K562 (cell line): Measurements from ENCODE around the gene CHAF1A. TPM values are rescaled to one million over a fixed set of nuclear protein-coding genes. Genes with fewer than 3 reads are reported as not detected.

Experiments used
- CC2D1A ChIP-seq: fragments of 450-650 bp; IDR thresholded peaks from 2 replicates; pipeline ENCODE4 v1.6.1; 2017; ENCODE audit warnings: mild to moderate bottlenecking
- HDAC2 ChIP-seq: fragments of 450-650 bp; IDR thresholded peaks from 2 replicates; pipeline ENCODE4 v1.6.1; 2016; ENCODE audit warnings: mild to moderate bottlenecking
- LCOR ChIP-seq: sonication (generic); formaldehyde crosslinking; IDR thresholded peaks from 2 replicates; pipeline ENCODE4 v1.8.0; 2022; ENCODE audit warnings: mild to moderate bottlenecking, missing genetic modification reagents
- MEIS2 ChIP-seq: fragments of 450-650 bp; IDR thresholded peaks from 2 replicates; pipeline ENCODE4 v1.6.1; 2014; ENCODE audit warnings: mild to moderate bottlenecking; ENCODE audit not compliant: partially characterized antibody
- NR3C1 ChIP-seq: sonication (generic); formaldehyde crosslinking; IDR thresholded peaks from 2 replicates; pipeline ENCODE4 v1.8.1; 2022; ENCODE audit warnings: missing genetic modification reagents
- PHB2 ChIP-seq: fragments of 450-650 bp; IDR thresholded peaks from 2 replicates; pipeline ENCODE4 v1.6.1; 2017; ENCODE audit warnings: low read depth
- PTTG1 ChIP-seq: fragments of 450-650 bp; IDR thresholded peaks from 2 replicates; pipeline ENCODE4 v1.6.1; 2016; ENCODE audit warnings: low read depth, mild to moderate bottlenecking, missing genetic modification characterization, missing compliant biosample characterization
- SMAD1 ChIP-seq: fragments of 150-350 bp; IDR thresholded peaks from 2 replicates; pipeline ENCODE4 v1.6.1; 2014; ENCODE audit warnings: low read length, low read depth; ENCODE audit not compliant: partially characterized antibody
- SREBF2 ChIP-seq: sonication (generic); formaldehyde crosslinking; IDR thresholded peaks from 2 replicates; pipeline ENCODE4 v1.4.0; 2020; ENCODE audit warnings: mild to moderate bottlenecking, missing genetic modification reagents
- SRSF1 ChIP-seq: fragments of 200-400 bp; formaldehyde crosslinking; IDR thresholded peaks from 2 replicates; pipeline ENCODE4 v1.6.1; 2017; ENCODE audit warnings: mild to moderate bottlenecking, low read depth, low read length, moderate library complexity
- TARDBP ChIP-seq: fragments of 450-650 bp; IDR thresholded peaks from 2 replicates; pipeline ENCODE4 v1.6.1; 2016
- TRIM28 ChIP-seq: fragments of 450-650 bp; IDR thresholded peaks from 2 replicates; pipeline ENCODE4 v1.6.1; 2017
- ZFP30 ChIP-seq: fragments of 250-450 bp; sonication (Bioruptor Pico); IDR thresholded peaks from 2 replicates; pipeline ENCODE4 v1.8.0; 2022; ENCODE audit warnings: moderate library complexity, mild to moderate bottlenecking, inconsistent platforms, borderline replicate concordance
- ZFP36 ChIP-seq: fragments of 150-350 bp; IDR thresholded peaks from 2 replicates; pipeline ENCODE4 v1.6.1; 2018; ENCODE audit warnings: low read length, low read depth; ENCODE audit not compliant: partially characterized antibody
- ZNF217 ChIP-seq: sonication (generic); formaldehyde crosslinking; IDR thresholded peaks from 2 replicates; pipeline ENCODE4 v1.8.0; 2022; ENCODE audit warnings: mild to moderate bottlenecking, missing genetic modification reagents
- ZNF408 ChIP-seq: fragments of 250-450 bp; sonication (Bioruptor Pico); IDR thresholded peaks from 2 replicates; pipeline ENCODE4 v1.4.0; 2020; ENCODE audit warnings: low read depth, mild to moderate bottlenecking, moderate library complexity
- ZNF551 ChIP-seq: fragments of 250-450 bp; sonication (Bioruptor Pico); IDR thresholded peaks from 2 replicates; pipeline ENCODE4 v1.5.0; 2021; ENCODE audit warnings: mild to moderate bottlenecking, moderate library complexity
- polyA plus RNA-seq, 8 experiments: library from polyadenylated mRNA; depleted of rRNA in 4 of 8; stranded (reverse) in 5 of 8; unstranded in 3 of 8; fragments of >200 nt; fragmentation: Nextera tagmentation in 2 of 8; fragmentation: Illumina TruSeq in 1 of 8; extraction: Ambion mirVana in 2 of 8; extraction: Trizol in 1 of 8; gene quantifications; 2 replicates each; pipeline versions ENCODE4 v1.2.1 to v1.2.3, GENCODE V29; 2011 to 2014; ENCODE audit warnings: inconsistent platforms in 1 of 8, missing spikeins in 1 of 8
- total RNA-seq, 7 experiments: library from RNA; depleted of rRNA in 6 of 7; stranded (reverse); fragments of >200 nt in 6 of 7; fragmentation: Illumina TruSeq in 2 of 7; extraction: Trizol in 2 of 7; gene quantifications; 2 replicates each; pipeline versions ENCODE4 v1.2.1 to v1.2.3, GENCODE V29; 2011 to 2021; ENCODE audit warnings: low replicate concordance in 1 of 7
- TF ChIP-seq, protein P1 (sequence below): fragments of 250-450 bp; sonication (Bioruptor Pico); IDR thresholded peaks from 2 replicates; pipeline ENCODE4 v1.5.0; 2020; ENCODE audit warnings: mild to moderate bottlenecking, borderline replicate concordance
- TF ChIP-seq, protein P2 (sequence below): IDR thresholded peaks from 2 replicates; pipeline ENCODE4 v1.6.1; 2011; ENCODE audit warnings: borderline replicate concordance, low read depth, mild to moderate bottlenecking, moderate library complexity, low read length; ENCODE audit not compliant: insufficient read depth, poor library complexity, severe bottlenecking
- TF ChIP-seq, protein P3 (sequence below): fragments of 450-650 bp; IDR thresholded peaks from 2 replicates; pipeline ENCODE4 v1.6.1; 2017; ENCODE audit warnings: antibody characterized with exemption
- TF ChIP-seq, protein P4 (sequence below): fragments of 250-450 bp; sonication (Bioruptor Pico); IDR thresholded peaks from 2 replicates; pipeline ENCODE4 v1.4.0; 2020; ENCODE audit warnings: borderline replicate concordance

CHAF1A gene
- total and polyA plus RNA-seq, 9 of the 15 experiments (the other 6 are each of a cell fraction or from before 2014, with no cell fraction given) = 1.6 to 86.9 (median 45.2) TPM

DNA sequence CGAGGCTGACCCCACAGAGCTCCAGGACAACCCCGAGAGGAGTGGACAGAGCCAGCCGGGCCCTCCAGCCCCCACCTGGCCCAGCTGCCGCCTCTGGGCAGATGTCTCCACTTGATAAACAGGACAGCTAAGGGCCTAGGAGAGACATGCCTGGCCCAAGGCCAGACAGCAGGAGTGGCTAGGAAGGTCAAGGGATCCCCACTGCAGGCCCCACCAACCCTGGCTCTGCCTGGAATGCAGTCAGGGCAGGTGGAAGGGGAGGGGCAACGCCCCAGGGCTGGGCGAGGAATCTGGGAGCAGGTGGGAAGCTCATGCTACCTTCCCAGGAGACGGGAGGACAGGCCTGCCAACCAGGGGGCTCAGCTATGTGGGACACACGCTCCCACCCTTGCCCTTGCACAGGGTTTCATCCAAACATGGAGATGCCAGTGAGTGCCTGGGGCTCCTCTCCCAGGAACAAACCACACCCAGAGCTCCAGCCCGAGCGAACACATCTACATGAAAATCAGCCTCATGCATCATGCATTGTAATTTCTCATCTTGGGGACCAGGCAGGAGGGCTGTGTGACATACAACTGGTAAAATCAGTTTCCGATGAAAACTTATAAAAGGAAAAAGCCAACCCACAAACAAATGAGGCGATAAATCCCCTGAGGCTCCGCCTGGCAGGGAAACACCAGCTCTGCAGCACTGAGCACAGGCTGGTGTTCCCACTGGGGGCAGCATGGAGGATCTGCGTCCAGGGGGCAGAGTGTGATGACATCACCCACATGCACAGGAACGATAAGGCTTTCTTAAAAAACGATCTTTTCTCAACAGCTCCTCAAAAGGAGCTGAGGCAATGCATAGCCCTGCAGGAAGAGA is 27.0 kb upstream of the CHAF1A start (continued):
- TF ChIP-seq ZFP30 (no peak), HDAC2 (peak; percentile 47; the same call in 1 of the 2 replicates), NR3C1 (CRISPR knock-in tag) (no peak), ZFP36 (peak; percentile 7), SMAD1 (peak; percentile 33), MEIS2 (peak; percentile 58), PTTG1 (no peak), ZNF217 (CRISPR knock-in tag) (no peak), SREBF2 (CRISPR knock-in tag) (no peak), CC2D1A (peak; percentile 62; the same call in 1 of the 2 replicates), TRIM28 (no peak), LCOR (CRISPR knock-in tag) (peak; percentile 77; the same call in 1 of the 2 replicates), PHB2 (peak; percentile 58; the same call in 1 of the 2 replicates), ZNF408 (no peak), ZNF551 (CRISPR knock-in tag) (no peak), SRSF1 (no peak), TARDBP (no peak; the same call in 1 of the 2 replicates)
- TF ChIP-seq, protein P1, sequence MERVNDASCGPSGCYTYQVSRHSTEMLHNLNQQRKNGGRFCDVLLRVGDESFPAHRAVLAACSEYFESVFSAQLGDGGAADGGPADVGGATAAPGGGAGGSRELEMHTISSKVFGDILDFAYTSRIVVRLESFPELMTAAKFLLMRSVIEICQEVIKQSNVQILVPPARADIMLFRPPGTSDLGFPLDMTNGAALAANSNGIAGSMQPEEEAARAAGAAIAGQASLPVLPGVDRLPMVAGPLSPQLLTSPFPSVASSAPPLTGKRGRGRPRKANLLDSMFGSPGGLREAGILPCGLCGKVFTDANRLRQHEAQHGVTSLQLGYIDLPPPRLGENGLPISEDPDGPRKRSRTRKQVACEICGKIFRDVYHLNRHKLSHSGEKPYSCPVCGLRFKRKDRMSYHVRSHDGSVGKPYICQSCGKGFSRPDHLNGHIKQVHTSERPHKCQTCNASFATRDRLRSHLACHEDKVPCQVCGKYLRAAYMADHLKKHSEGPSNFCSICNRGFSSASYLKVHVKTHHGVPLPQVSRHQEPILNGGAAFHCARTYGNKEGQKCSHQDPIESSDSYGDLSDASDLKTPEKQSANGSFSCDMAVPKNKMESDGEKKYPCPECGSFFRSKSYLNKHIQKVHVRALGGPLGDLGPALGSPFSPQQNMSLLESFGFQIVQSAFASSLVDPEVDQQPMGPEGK (CRISPR knock-in tag) = no peak
- TF ChIP-seq, protein P2, sequence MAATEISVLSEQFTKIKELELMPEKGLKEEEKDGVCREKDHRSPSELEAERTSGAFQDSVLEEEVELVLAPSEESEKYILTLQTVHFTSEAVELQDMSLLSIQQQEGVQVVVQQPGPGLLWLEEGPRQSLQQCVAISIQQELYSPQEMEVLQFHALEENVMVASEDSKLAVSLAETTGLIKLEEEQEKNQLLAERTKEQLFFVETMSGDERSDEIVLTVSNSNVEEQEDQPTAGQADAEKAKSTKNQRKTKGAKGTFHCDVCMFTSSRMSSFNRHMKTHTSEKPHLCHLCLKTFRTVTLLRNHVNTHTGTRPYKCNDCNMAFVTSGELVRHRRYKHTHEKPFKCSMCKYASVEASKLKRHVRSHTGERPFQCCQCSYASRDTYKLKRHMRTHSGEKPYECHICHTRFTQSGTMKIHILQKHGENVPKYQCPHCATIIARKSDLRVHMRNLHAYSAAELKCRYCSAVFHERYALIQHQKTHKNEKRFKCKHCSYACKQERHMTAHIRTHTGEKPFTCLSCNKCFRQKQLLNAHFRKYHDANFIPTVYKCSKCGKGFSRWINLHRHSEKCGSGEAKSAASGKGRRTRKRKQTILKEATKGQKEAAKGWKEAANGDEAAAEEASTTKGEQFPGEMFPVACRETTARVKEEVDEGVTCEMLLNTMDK = peak; percentile 17
- TF ChIP-seq, protein P3, sequence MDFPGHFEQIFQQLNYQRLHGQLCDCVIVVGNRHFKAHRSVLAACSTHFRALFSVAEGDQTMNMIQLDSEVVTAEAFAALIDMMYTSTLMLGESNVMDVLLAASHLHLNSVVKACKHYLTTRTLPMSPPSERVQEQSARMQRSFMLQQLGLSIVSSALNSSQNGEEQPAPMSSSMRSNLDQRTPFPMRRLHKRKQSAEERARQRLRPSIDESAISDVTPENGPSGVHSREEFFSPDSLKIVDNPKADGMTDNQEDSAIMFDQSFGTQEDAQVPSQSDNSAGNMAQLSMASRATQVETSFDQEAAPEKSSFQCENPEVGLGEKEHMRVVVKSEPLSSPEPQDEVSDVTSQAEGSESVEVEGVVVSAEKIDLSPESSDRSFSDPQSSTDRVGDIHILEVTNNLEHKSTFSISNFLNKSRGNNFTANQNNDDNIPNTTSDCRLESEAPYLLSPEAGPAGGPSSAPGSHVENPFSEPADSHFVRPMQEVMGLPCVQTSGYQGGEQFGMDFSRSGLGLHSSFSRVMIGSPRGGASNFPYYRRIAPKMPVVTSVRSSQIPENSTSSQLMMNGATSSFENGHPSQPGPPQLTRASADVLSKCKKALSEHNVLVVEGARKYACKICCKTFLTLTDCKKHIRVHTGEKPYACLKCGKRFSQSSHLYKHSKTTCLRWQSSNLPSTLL = no peak
- TF ChIP-seq, protein P4, sequence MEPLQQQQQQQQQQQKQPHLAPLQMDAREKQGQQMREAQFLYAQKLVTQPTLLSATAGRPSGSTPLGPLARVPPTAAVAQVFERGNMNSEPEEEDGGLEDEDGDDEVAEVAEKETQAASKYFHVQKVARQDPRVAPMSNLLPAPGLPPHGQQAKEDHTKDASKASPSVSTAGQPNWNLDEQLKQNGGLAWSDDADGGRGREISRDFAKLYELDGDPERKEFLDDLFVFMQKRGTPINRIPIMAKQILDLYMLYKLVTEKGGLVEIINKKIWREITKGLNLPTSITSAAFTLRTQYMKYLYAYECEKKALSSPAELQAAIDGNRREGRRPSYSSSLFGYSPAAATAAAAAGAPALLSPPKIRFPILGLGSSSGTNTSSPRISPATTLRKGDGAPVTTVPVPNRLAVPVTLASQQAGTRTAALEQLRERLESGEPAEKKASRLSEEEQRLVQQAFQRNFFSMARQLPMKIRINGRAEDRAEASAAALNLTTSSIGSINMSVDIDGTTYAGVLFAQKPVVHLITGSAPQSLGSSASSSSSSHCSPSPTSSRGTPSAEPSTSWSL (CRISPR knock-in tag) = no peak
